ENCODE data around the gene WAC. TPM values are rescaled to one million over a fixed set of nuclear protein-coding genes. Genes with fewer than 3 reads are reported as not detected.
"Not testable (repeated sequence)": the region's sequence is repeated elsewhere in the genome, so short reads cannot be mapped to it uniquely, and the experiment has no call there.

Gene WAC
- total and polyA plus RNA-seq, 7 donors, result 33.9 to 79.9 (median 64.2) TPM

- intact Hi-C loops (cut with DNase I), result no loop called here
- no peak overlapping the region for H3K27ac ChIP-seq
- no peak for TF ChIP-seq CTCF (IDR thresholded peaks at IDR 0.05)
- DNase-seq (no peak), ATAC-seq (no peak)
- 31 to 43% (median 38%) methylated on average over 1 of the region's 1 CpG for WGBS, 3 donors
- peaks cover 62% of the 10 kb centered on the region for H3K4me1 ChIP-seq
- H3K27me3 ChIP-seq (ENCODE audit: insufficient read depth in 3 of 3, low read length in 2 of 3), result no peaks in the 10 kb centered on the region
- peaks cover 0 to 2% of the 10 kb centered on the region in 2 donors for H3K36me3 ChIP-seq (ENCODE audit: insufficient read depth in 1 of 2, low read depth in 1 of 2)
- H3K4me3 ChIP-seq, result no peak overlapping the region
- H3K9me3 ChIP-seq, result no peaks in the 10 kb centered on the region
These were observed 33.6 kb downstream of the WAC start for GRCh38 chr10:28566458-28567015.

- no peak for TF ChIP-seq CTCF (IDR thresholded peaks at IDR 0.05)
- H3K4me3 ChIP-seq, result no peak overlapping the region
- 31 to 60% (median 44%) methylated on average over 3 of the region's 3 CpGs for WGBS, 3 donors
- H3K9me3 ChIP-seq, result no peaks in the 10 kb centered on the region
- peaks cover 0 to 7% of the 10 kb centered on the region in 2 donors for H3K36me3 ChIP-seq (ENCODE audit: insufficient read depth in 1 of 2, low read depth in 1 of 2)
- DNase-seq (no peak), ATAC-seq (no peak)
- H3K27me3 ChIP-seq (ENCODE audit: insufficient read depth in 3 of 3, low read length in 2 of 3), result no peaks in the 10 kb centered on the region
- H3K27ac ChIP-seq, result no peak overlapping the region
- H3K4me1 ChIP-seq, result peaks cover 76% of the 10 kb centered on the region
- intact Hi-C loops (cut with DNase I), result no loop called here
These were observed 36.7 kb downstream of the WAC start for GRCh38 chr10:28569506-28570159.

- peaks cover 76% of the 10 kb centered on the region for H3K4me1 ChIP-seq
- intact Hi-C loops (cut with DNase I), result no loop called here
- H3K9me3 ChIP-seq, result no peaks in the 10 kb centered on the region
- H3K27ac ChIP-seq, result no peak overlapping the region
- ATAC-seq (no peak), DNase-seq (no peak)
- peaks cover 0 to 7% of the 10 kb centered on the region in 2 donors for H3K36me3 ChIP-seq (ENCODE audit: insufficient read depth in 1 of 2, low read depth in 1 of 2)
- H3K27me3 ChIP-seq (ENCODE audit: insufficient read depth in 3 of 3, low read length in 2 of 3), result no peaks in the 10 kb centered on the region
- TF ChIP-seq CTCF (IDR thresholded peaks at IDR 0.05), result no peak
- no peak overlapping the region for H3K4me3 ChIP-seq
- 65 to 76% (median 72%) methylated on average over 1 of the region's 1 CpG for WGBS, 3 donors
These were observed 37.7 kb downstream of the WAC start for GRCh38 chr10:28570598-28570997.

GRCh38 chr10:28571265-28571664, 38.3 kb downstream of the WAC start:
- intact Hi-C loops (cut with DNase I), result no loop called here
- Histone ChIP-seq H3K4me3 (no peak overlapping the region), H3K36me3 (ENCODE audit: insufficient read depth in 1 of 2, low read depth in 1 of 2) (peaks cover 0 to 7% of the 10 kb centered on the region in 2 donors), H3K9me3 (no peaks in the 10 kb centered on the region), H3K27ac (no peak overlapping the region), H3K4me1 (peaks cover 76% of the 10 kb centered on the region), H3K27me3 (ENCODE audit: insufficient read depth in 3 of 3, low read length in 2 of 3) (no peaks in the 10 kb centered on the region)
- 90 to 96% (median 96%) methylated on average over 6 of the region's 6 CpGs for WGBS, 3 donors
- DNase-seq (no peak), ATAC-seq (no peak)
- no peak for TF ChIP-seq CTCF (IDR thresholded peaks at IDR 0.05)

- H3K4me3 ChIP-seq; H3K27me3 ChIP-seq (ENCODE audit: insufficient read depth in 3 of 3, low read length in 2 of 3); intact Hi-C loops (cut with DNase I); DNase-seq; H3K36me3 ChIP-seq (ENCODE audit: insufficient read depth in 1 of 2, low read depth in 1 of 2); H3K9me3 ChIP-seq; H3K27ac ChIP-seq: not testable (repeated sequence)
- 81 to 94% (median 86%) methylated on average over 10 of the region's 10 CpGs for WGBS, 3 donors
- peaks cover 82% of the 10 kb centered on the region for H3K4me1 ChIP-seq
- peak in 2 of 4 donors; percentile 17 to 48 for ATAC-seq
These were observed 41.3 kb downstream of the WAC start for GRCh38 chr10:28574214-28574613.
